Common myeloid progenitor, CD34-positive (primary cell): ENCODE data around the gene KRTAP16-1.
A peak's percentile ranks its signal among the peaks of the same experiment; 100 is the strongest.

ENCODE experiments used
- CTCF ChIA-PET: fragments of 350-600 bp; sonication (Branson Sonifier 250); formaldehyde crosslinking; loops from one replicate; lab custom pipeline; 2021; ENCODE audit warnings: antibody characterized with exemption; lab: Charles Lee
- POLR2A ChIA-PET: fragments of 350-600 bp; sonication (Branson Sonifier 250); formaldehyde crosslinking; loops from one replicate; lab custom pipeline; 2021; ENCODE audit warnings: antibody characterized with exemption; lab: Charles Lee
- DNase-seq, 3 donors: peaks; one replicate each; pipeline versions ENCODE4 v3.0.0 to v3.0.0-alpha.2; 2013
- H3K27ac ChIP-seq, 2 experiments: 1 replicate in 1 of 2; 2 replicates in 1 of 2; pipeline ENCODE4 v1.7.0; 2013; ENCODE audit warnings: inconsistent platforms in 2 of 2, low read length in 2 of 2, mild to moderate bottlenecking in 2 of 2, low read depth in 1 of 2, moderate library complexity in 1 of 2; ENCODE audit not compliant: severe bottlenecking in 2 of 2, insufficient read depth in 1 of 2, poor library complexity in 1 of 2
- H3K27me3 ChIP-seq, 5 experiments: replicated peaks in 2 of 5; 1 replicate in 3 of 5; 2 replicates in 2 of 5; pipeline versions ENCODE4 v1.6.1 to v1.7.0; 2013; ENCODE audit warnings: low read length in 4 of 5, mild to moderate bottlenecking in 2 of 5, moderate library complexity in 2 of 5, inconsistent platforms in 1 of 5; ENCODE audit not compliant: insufficient read depth in 5 of 5, control insufficient read depth in 4 of 5
- H3K36me3 ChIP-seq, 4 experiments: 1 replicate in 2 of 4; 2 replicates in 2 of 4; pipeline versions ENCODE4 v1.6.1 to v1.7.0; 2013; ENCODE audit warnings: low read length in 3 of 4, control low read depth in 1 of 4, mild to moderate bottlenecking in 1 of 4; ENCODE audit not compliant: control insufficient read depth in 4 of 4, insufficient read depth in 4 of 4
- H3K4me1 ChIP-seq, 4 experiments: 1 replicate in 3 of 4; 2 replicates in 1 of 4; pipeline versions ENCODE4 v1.6.1 to v1.7.1; 2013; ENCODE audit warnings: low read length in 3 of 4, mild to moderate bottlenecking in 3 of 4, control low read depth in 1 of 4, inconsistent platforms in 1 of 4, moderate library complexity in 1 of 4; ENCODE audit not compliant: control insufficient read depth in 4 of 4, insufficient read depth in 4 of 4; ENCODE audit errors: control extremely low read depth in 1 of 4
- H3K4me3 ChIP-seq, 7 experiments: 1 replicate in 4 of 7; 2 replicates in 3 of 7; pipeline versions ENCODE4 v1.5.1 to v1.7.0; 2013; ENCODE audit warnings: mild to moderate bottlenecking in 7 of 7, low read length in 6 of 7, moderate library complexity in 6 of 7, inconsistent platforms in 2 of 7, low read depth in 2 of 7, control low read depth in 1 of 7; ENCODE audit not compliant: insufficient read depth in 4 of 7, control insufficient read depth in 1 of 7; ENCODE audit errors: extremely low read depth in 1 of 7
- H3K9me3 ChIP-seq, 5 experiments: 1 replicate in 4 of 5; 2 replicates in 1 of 5; pipeline versions ENCODE4 v1.6.1 to v1.7.1; 2013; ENCODE audit warnings: low read length in 4 of 5, mild to moderate bottlenecking in 2 of 5, inconsistent platforms in 1 of 5, low read depth in 1 of 5, moderate library complexity in 1 of 5; ENCODE audit not compliant: control insufficient read depth in 4 of 5, insufficient read depth in 2 of 5; ENCODE audit errors: control extremely low read depth in 1 of 5
- WGBS: methylation state at CpG from one replicate; pipeline ENCODE4 v1.1.5; 2013; ENCODE audit not compliant: insufficient coverage; 5-methylcytosine and 5-hydroxymethylcytosine counted together

KRTAP16-1 gene

GRCh38 chr17:41331606-41332005 lies 22.5 kb upstream of the KRTAP16-1 start:
- no peak overlapping the region for H3K4me3 ChIP-seq
- H3K4me1 ChIP-seq: peaks cover 0 to 6% (median 0%) of the 10 kb centered on the region in 4 experiments
- H3K27me3 ChIP-seq: no peaks in the 10 kb centered on the region
- no peaks in the 10 kb centered on the region for H3K36me3 ChIP-seq
- CTCF ChIA-PET: interaction anchor here (1.1 to 4.6 kb wide), 2 partner anchors 9 to 419 kb away, joined by 4 to 22 read pairs; no protein-coding TSS in a partner anchor
- DNase-seq: no peak
- no peak overlapping the region for H3K27ac ChIP-seq
- POLR2A ChIA-PET: no interaction called here
- H3K9me3 ChIP-seq: no peaks in the 10 kb centered on the region
- 88% methylated on average over 6 of the region's 7 CpGs for WGBS

GRCh38 chr17:41329279-41329948 lies 20.3 kb upstream of the KRTAP16-1 start:
- DNase-seq: peak in 2 of 3 donors; percentile 31 to 41
- H3K9me3 ChIP-seq: no peaks in the 10 kb centered on the region
- peaks cover 0 to 7% (median 0%) of the 10 kb centered on the region in 4 experiments for H3K4me1 ChIP-seq
- WGBS: 64% methylated on average over 7 of the region's 13 CpGs
- H3K4me3 ChIP-seq: no peak overlapping the region
- POLR2A ChIA-PET: no interaction called here
- H3K27me3 ChIP-seq: no peaks in the 10 kb centered on the region
- H3K27ac ChIP-seq: no peak overlapping the region
- CTCF ChIA-PET: interaction anchor here (1.2 to 1.9 kb wide), 5 partner anchors 10 to 423 kb away, joined by 3 to 6 read pairs (median 4); partner anchors contain the start of gene KRT33A
- H3K36me3 ChIP-seq: no peaks in the 10 kb centered on the region

GRCh38 chr17:41328207-41328606 lies 19.1 kb upstream of the KRTAP16-1 start:
- ChIA-PET POLR2A (no interaction called here), CTCF (interaction anchor here (1.3 to 1.4 kb wide), 2 partner anchors 22 to 221 kb away, joined by 3 to 4 read pairs; partner anchors contain the start of gene KRT33A)
- no peak overlapping the region for H3K4me3 ChIP-seq
- no peaks in the 10 kb centered on the region for H3K9me3 ChIP-seq
- H3K27ac ChIP-seq: no peak overlapping the region
- DNase-seq: no peak
- no peaks in the 10 kb centered on the region for H3K36me3 ChIP-seq
- H3K4me1 ChIP-seq: peaks cover 0 to 7% (median 0%) of the 10 kb centered on the region in 4 experiments
- H3K27me3 ChIP-seq: no peaks in the 10 kb centered on the region
- 98% methylated on average over 7 of the region's 7 CpGs for WGBS

- WGBS: 96% methylated on average over 7 of the region's 8 CpGs
- Histone ChIP-seq H3K36me3 (no peaks in the 10 kb centered on the region), H3K4me3 (no peak overlapping the region)
Observed at GRCh38 chr17:41327411-41328120, 18.5 kb upstream of the KRTAP16-1 start.

GRCh38 chr17:41326173-41327145 lies 17.4 kb upstream of the KRTAP16-1 start:
- Histone ChIP-seq H3K27me3 (no peaks in the 10 kb centered on the region), H3K4me1 (peaks cover 0 to 7% (median 0%) of the 10 kb centered on the region in 4 experiments), H3K36me3 (no peaks in the 10 kb centered on the region), H3K27ac (no peak overlapping the region), H3K4me3 (no peak overlapping the region), H3K9me3 (no peaks in the 10 kb centered on the region)
- CTCF ChIA-PET: no interaction called here
- POLR2A ChIA-PET: no interaction called here
- WGBS: 81% methylated on average over 17 of the region's 18 CpGs
- DNase-seq: peak in 2 of 3 donors; percentile 42 to 46

More at GRCh38 chr17:41327411-41328120, 18.5 kb upstream of the KRTAP16-1 start:
- Histone ChIP-seq H3K27me3 (no peaks in the 10 kb centered on the region), H3K4me1 (peaks cover 0 to 7% (median 0%) of the 10 kb centered on the region in 4 experiments), H3K27ac (no peak overlapping the region), H3K9me3 (no peaks in the 10 kb centered on the region)
- no peak for DNase-seq
- POLR2A ChIA-PET: no interaction called here
- CTCF ChIA-PET: interaction anchor here (1.3 kb wide), 1 partner anchor 222 kb away, joined by 4 read pairs; no protein-coding TSS in a partner anchor

- Histone ChIP-seq H3K27ac (no peak overlapping the region), H3K27me3 (no peaks in the 10 kb centered on the region), H3K36me3 (no peaks in the 10 kb centered on the region), H3K9me3 (no peaks in the 10 kb centered on the region), H3K4me1 (peaks cover 0 to 7% (median 0%) of the 10 kb centered on the region in 4 experiments), H3K4me3 (no peak overlapping the region)
- DNase-seq: no peak
- 85% methylated on average over 5 of the region's 6 CpGs for WGBS
- ChIA-PET POLR2A (no interaction called here), CTCF (no interaction called here)
Observed at GRCh38 chr17:41325611-41326010, 16.5 kb upstream of the KRTAP16-1 start.
